HG03039 (cell line): ENCODE results near the gene LDLR.
"Not testable (repeated sequence)": the region's sequence is repeated elsewhere in the genome, so short reads cannot be mapped to it uniquely, and the experiment has no call there.

Source experiments
- ATAC-seq: cut with Tn5 transposase; IDR thresholded peaks from one replicate; pipeline ENCODE4 v1.9.1; 2021; ENCODE audit warnings: mild to moderate bottlenecking, moderate library complexity; ENCODE audit not compliant: unreplicated experiment

The LDLR gene

DNA sequence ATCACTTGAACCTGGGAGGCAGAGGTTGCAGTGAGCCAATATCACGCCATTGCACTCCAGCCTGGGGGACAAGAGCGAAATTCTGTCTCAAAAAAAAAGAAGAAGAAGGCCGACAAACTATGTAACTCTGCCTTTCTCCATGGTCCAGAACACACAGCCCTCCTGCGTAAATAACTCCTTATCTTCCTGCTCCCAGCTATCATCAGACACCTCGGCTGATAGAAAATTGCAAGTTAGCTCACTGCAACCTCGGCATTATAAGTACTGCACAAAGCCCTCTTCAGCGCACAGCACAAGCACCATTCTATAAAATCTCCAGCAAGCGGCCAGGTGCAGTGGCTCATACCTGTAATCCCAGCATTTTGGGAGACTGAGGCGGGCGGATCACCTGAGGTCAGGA is 14.4 kb downstream of the LDLR start:
- not testable (repeated sequence) for ATAC-seq

DNA sequence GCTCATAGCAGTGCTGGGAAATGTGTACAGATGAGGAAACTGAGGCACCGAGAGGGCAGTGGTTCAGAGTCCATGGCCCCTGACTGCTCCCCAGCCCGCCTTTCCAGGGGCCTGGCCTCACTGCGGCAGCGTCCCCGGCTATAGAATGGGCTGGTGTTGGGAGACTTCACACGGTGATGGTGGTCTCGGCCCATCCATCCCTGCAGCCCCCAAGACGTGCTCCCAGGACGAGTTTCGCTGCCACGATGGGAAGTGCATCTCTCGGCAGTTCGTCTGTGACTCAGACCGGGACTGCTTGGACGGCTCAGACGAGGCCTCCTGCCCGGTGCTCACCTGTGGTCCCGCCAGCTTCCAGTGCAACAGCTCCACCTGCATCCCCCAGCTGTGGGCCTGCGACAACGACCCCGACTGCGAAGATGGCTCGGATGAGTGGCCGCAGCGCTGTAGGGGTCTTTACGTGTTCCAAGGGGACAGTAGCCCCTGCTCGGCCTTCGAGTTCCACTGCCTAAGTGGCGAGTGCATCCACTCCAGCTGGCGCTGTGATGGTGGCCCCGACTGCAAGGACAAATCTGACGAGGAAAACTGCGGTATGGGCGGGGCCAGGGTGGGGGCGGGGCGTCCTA is 15.9 kb downstream of the LDLR start:
- no peak for ATAC-seq

DNA sequence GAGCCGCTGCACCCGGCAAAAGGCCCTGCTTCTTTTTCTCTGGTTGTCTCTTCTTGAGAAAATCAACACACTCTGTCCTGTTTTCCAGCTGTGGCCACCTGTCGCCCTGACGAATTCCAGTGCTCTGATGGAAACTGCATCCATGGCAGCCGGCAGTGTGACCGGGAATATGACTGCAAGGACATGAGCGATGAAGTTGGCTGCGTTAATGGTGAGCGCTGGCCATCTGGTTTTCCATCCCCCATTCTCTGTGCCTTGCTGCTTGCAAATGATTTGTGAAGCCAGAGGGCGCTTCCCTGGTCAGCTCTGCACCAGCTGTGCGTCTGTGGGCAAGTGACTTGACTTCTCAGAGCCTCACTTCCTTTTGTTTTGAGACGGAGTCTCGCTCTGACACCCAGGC is 17.2 kb downstream of the LDLR start:
- no peak for ATAC-seq

DNA sequence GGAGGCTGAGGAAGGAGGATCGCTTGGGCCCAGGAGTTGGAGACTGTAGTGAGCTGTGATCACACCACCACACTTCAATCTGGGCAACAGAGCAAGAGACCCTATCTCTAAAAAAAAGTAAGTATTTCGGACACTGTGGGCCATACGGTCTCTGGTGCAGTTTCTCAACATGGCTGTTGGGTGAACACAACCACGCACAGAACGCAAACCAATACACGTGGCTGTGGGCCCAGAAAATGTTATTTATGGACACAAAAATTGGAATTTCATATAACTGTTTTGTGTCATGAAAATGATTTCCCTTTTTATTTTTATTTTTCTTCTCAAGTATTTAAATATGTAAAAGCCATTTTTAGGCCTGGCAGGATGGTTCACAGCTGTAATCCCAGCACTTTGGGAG is 19.5 kb downstream of the LDLR start:
- no peak for ATAC-seq

DNA sequence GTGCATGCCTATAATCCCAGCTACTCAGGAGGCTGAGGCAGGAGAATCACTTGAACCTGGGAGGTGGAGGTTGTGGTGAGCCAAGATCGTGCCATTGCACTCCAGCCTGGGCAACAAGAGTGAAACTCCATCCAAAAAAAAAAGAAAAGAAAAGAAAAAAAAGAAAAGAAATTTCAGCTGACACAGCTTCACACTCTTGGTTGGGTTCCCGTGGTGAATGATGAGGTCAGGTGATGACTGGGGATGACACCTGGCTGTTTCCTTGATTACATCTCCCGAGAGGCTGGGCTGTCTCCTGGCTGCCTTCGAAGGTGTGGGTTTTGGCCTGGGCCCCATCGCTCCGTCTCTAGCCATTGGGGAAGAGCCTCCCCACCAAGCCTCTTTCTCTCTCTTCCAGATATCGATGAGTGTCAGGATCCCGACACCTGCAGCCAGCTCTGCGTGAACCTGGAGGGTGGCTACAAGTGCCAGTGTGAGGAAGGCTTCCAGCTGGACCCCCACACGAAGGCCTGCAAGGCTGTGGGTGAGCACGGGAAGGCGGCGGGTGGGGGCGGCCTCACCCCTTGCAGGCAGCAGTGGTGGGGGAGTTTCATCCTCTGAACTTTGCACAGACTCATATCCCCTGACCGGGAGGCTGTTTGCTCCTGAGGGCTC is 22.0 kb downstream of the LDLR start:
- ATAC-seq = no peak

DNA sequence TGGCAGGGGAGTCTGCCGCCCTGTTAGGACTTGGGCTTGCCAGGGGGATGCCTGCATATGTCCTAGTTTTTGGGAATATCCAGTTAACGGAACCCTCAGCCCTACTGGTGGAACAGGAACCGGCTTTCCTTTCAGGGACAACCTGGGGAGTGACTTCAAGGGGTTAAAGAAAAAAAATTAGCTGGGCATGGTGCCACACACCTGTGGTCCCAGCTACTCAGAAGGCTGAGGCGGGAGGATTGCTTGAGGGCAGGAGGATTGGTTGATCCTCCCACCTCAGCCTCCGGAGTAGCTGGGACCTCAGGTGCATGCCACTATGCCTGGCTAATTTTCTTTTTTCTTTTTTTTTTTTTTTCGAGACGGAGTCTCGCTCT is 22.5 kb downstream of the LDLR start:
- ATAC-seq = no peak

DNA sequence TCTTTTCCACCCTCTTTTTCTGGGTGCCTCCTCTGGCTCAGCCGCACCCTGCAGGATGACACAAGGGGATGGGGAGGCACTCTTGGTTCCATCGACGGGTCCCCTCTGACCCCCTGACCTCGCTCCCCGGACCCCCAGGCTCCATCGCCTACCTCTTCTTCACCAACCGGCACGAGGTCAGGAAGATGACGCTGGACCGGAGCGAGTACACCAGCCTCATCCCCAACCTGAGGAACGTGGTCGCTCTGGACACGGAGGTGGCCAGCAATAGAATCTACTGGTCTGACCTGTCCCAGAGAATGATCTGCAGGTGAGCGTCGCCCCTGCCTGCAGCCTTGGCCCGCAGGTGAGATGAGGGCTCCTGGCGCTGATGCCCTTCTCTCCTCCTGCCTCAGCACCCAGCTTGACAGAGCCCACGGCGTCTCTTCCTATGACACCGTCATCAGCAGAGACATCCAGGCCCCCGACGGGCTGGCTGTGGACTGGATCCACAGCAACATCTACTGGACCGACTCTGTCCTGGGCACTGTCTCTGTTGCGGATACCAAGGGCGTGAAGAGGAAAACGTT is 24.0 kb downstream of the LDLR start:
- no peak for ATAC-seq

DNA sequence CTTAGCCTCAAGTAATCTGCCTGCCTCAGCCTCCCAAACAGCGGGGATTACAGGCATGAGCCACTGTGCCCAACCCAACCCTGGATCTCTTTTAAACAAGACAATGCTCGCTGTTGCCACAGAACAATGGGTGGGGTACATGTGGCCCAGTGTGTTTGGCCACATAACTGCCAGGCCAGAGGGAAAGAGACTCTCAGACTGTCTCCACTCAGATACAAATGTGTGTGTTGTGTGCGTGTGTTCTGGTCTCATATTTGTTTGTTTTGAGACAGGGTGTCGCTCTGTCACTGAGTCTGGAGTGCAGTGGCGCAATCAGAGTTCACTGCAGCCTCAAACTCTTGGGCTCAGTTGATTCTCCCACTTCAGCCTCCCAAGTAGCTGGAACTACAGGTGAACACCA is 25.8 kb downstream of the LDLR start:
- no peak for ATAC-seq

DNA sequence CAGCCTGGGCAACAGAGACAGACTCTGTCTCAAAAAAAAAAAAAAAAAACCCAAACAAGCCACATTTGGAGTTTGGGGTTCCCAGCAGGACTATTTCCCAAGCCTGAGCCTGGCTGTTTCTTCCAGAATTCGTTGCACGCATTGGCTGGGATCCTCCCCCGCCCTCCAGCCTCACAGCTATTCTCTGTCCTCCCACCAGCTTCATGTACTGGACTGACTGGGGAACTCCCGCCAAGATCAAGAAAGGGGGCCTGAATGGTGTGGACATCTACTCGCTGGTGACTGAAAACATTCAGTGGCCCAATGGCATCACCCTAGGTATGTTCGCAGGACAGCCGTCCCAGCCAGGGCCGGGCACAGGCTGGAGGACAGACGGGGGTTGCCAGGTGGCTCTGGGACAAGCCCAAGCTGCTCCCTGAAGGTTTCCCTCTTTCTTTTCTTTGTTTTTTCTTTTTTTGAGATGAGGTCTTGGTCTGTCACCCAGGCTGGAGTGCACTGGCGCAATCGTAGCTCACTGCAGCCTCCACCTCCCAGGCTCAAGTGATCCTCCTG is 26.7 kb downstream of the LDLR start:
- ATAC-seq = no peak

DNA sequence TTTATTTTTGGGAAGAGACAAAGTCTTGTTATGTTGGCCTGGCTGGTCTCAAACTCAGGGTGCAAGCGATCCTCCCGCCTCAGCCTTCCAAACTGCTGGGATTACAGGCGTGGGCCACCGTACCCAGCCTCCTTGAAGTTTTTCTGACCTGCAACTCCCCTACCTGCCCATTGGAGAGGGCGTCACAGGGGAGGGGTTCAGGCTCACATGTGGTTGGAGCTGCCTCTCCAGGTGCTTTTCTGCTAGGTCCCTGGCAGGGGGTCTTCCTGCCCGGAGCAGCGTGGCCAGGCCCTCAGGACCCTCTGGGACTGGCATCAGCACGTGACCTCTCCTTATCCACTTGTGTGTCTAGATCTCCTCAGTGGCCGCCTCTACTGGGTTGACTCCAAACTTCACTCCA is 27.2 kb downstream of the LDLR start:
- ATAC-seq = no peak

DNA sequence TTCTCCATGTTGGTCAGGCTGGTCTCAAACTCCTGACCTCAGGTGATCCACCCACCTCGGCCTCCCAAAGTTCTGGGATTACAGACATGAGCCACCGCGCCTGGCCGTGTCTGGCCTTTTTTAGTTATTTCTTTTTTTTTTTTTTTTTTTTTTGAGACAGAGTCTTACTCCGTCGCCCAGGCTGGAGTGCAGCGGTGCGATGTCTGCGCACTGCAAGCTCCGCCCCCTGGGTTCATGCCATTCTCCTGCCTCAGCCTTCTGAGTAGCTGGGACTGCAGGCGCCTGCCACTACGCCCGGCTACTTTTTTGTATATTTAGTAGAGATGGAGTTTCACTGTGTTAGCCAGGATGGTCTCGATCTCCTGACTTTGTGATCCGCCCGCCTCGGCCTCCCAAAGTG is 32.7 kb downstream of the LDLR start:
- ATAC-seq = not testable (repeated sequence)

DNA sequence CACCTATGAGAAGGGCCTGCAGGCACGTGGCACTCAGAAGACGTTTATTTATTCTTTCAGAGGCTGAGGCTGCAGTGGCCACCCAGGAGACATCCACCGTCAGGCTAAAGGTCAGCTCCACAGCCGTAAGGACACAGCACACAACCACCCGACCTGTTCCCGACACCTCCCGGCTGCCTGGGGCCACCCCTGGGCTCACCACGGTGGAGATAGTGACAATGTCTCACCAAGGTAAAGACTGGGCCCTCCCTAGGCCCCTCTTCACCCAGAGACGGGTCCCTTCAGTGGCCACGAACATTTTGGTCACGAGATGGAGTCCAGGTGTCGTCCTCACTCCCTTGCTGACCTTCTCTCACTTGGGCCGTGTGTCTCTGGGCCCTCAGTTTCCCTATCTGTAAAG is 33.9 kb downstream of the LDLR start:
- ATAC-seq = no peak

DNA sequence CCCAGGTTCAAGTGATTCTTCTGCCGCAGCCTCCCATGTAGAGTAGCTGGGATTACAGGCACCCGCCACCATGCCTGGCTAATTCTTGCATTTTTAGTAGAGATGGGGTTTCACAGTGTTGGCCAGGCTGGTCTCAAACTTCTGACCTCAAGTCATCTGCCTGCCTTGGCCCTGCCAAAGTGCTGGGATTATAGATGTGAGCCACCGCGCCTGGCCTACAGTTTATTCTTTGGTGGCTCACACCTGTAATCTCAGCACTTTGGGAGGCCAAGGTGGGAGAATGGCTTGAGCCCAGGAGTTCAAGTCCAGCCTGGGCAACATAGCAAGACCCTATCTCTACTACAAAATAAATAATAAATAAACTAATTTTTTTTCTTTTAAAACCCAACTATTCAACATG is 34.9 kb downstream of the LDLR start:
- not testable (repeated sequence) for ATAC-seq

DNA sequence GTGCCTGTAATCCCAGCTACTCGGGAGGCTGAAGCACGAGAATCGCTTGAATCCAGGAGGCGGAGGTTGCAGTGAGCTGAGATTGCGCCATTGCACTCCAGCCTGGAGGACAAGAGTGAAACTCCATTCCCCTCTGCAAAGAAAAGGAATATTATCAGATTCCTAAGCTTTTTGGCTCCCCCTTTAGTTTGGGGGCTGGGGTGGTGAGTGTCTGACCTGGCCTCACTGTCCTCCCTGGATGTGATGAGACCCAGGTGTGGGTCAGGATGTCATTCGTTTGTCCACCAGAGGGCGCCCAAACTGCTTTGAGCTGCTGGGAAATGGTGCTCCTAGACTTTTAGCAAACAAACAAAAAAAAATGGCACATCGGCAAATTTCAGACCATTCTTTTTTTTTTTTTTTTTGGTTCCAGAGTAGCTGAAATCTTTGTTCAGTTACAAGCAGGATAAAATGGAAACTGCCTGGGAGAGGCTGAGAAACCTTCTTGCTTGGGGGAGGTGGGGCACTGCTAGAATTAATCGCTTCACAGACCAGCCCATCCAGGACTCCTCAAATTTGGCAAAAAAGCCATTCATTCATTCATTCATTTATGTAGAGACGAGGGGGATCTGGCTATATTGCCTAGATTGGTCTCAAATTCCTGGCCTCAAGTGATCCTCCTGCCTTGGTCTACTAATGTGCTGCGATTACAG is 36.9 kb downstream of the LDLR start:
- ATAC-seq = no peak

DNA sequence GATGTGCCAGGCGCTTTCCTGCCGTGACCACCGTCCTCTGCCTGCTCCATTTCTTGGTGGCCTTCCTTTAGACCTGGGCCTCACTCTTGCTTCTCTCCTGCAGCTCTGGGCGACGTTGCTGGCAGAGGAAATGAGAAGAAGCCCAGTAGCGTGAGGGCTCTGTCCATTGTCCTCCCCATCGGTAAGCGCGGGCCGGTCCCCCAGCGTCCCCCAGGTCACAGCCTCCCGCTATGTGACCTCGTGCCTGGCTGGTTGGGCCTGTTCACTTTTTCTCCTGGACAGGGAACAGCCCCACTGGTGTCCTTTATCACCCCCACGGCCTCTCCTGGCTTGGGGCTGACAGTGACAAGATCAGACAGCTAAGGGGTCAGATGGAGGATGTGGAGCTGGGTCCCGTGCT is 38.6 kb downstream of the LDLR start:
- ATAC-seq = no peak

DNA sequence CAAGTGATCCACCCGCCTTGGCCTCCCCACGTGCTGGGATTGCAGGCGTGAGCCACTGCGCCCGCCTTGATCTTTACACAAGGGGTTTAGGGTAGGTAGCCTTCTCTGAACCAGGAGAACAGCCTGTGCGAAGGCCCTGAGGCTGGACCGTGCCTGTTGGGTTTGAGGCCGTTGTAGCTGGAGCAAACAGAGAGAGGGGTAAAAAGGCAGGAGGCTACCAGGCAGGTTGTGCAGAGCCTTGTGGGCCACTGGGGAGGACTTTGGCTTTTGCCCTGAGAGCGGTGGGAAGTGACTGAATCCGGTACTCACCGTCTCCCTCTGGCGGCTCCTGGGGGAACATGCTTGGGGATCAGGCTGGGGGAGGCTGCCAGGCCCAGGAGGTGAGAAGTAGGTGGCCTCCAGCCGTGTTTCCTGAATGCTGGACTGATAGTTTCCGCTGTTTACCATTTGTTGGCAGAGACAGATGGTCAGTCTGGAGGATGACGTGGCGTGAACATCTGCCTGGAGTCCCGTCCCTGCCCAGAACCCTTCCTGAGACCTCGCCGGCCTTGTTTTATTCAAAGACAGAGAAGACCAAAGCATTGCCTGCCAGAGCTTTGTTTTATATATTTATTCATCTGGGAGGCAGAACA is 41.7 kb downstream of the LDLR start:
- ATAC-seq = no peak

DNA sequence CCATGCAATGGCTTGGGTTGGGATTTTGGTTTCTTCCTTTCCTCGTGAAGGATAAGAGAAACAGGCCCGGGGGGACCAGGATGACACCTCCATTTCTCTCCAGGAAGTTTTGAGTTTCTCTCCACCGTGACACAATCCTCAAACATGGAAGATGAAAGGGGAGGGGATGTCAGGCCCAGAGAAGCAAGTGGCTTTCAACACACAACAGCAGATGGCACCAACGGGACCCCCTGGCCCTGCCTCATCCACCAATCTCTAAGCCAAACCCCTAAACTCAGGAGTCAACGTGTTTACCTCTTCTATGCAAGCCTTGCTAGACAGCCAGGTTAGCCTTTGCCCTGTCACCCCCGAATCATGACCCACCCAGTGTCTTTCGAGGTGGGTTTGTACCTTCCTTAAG is 42.2 kb downstream of the LDLR start:
- ATAC-seq = no peak

DNA sequence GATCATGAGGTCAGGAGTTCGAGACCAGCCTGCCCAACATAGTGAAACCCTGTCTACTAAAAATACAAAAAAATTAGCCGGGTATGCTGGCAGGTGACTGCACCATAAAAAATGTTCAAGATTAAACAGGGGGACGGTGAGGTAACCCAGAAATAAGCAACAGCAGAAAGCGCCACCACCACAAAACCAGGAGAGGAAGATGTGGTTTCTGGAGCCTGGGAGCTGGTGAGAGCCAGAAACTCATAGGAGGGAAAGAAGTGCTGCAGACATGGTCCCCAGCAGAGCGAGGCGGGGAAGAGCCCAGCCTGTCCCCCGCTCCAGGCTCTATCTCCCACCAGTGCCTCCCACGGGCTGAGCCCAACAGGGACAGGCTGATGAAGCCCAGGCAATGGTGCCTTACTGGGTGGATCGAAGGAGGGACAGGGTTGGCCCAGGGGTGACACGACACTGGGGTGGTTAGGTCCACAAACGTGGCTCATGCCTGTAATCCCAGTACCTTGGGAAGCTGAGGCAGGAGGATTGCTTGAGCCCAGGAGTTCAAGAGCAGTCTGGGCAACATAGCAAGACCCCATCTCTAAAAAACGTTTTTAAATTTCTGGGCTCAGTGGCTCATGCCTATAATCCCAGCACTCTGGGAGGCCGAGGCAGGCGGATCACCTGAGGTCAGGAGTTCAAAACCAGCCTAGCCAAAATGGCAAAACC is 47.3 kb downstream of the LDLR start:
- ATAC-seq = no peak

DNA sequence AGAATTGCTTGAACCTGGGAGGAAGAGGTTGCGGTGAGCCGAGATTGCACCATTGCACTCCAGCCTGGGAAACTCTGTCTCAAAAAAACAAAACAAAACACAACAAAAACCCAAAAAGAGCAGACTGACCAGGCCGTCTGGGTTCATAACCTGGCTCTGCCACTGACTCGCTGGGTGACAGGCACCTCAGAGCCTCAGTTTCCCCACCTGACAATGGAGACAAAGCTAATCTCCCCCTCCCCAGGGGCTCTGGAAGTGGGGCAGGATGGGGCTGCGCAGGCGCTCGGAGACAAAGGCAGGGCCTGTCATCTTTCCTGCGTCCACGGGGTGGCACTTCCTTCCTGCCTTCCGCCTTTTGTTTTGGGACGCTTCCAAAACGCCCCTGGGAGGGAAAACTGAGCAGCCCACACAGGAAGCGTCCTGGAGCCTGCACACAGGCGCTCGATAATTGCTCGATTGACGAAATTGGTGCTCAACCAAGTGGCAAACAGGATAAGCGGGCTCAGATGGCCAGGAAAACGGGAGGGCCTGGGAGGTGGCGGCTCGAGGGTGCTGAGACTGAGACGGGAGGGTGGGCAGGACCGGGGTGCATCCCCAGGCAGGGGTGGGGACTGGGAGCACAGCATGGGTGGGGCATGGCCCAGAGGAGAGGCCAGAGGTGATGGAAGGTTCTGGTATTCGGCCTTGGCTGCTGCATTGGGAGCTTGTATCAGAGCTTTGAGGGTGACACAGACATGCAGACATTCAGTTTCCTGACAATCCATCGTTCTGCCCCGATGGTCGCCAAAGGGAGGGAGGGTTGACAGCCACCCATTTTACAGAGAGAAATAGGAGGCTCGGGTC is 48.5 kb downstream of the LDLR start:
- no peak for ATAC-seq
